ENCODE data around the gene PAX1.

GRCh38 chr20:21739682-21740081 is 34.2 kb downstream of the PAX1 start:
- TF ChIP-seq POLR2AphosphoS5 (IDR thresholded peaks at IDR 0.05) (no peak), POLR2A (IDR thresholded peaks at IDR 0.05) (no peak), CTCF (IDR thresholded peaks at IDR 0.05) (no peak)
